HEK293T (cell line): ENCODE data around the gene EFNA5.

ENCODE experiments used
- ARNT ChIP-seq: fragments of 450-650 bp; IDR thresholded peaks from 2 replicates; pipeline ENCODE4 v1.6.1; 2017; ENCODE audit warnings: mild to moderate bottlenecking
- BHLHE40 ChIP-seq: fragments of 450-650 bp; IDR thresholded peaks from 2 replicates; pipeline ENCODE4 v1.6.1; 2016; ENCODE audit warnings: mild to moderate bottlenecking, moderate library complexity, borderline replicate concordance
- FOXA1 ChIP-seq: fragments of 450-650 bp; IDR thresholded peaks from 2 replicates; pipeline ENCODE4 v1.6.1; 2016; ENCODE audit warnings: mild to moderate bottlenecking
- FOXK2 ChIP-seq: fragments of 450-650 bp; IDR thresholded peaks from 2 replicates; pipeline ENCODE4 v1.6.1; 2016; ENCODE audit warnings: mild to moderate bottlenecking
- FOXM1 ChIP-seq: fragments of 450-650 bp; IDR thresholded peaks from 2 replicates; pipeline ENCODE4 v1.6.1; 2017; ENCODE audit warnings: mild to moderate bottlenecking, borderline replicate concordance
- L3MBTL2 ChIP-seq: fragments of 450-650 bp; conservative IDR thresholded peaks from 2 replicates; pipeline ENCODE4 v1.6.1; 2016; ENCODE audit warnings: mild to moderate bottlenecking
- LEF1 ChIP-seq: fragments of 450-650 bp; IDR thresholded peaks from 2 replicates; pipeline ENCODE4 v1.6.1; 2017; ENCODE audit warnings: mild to moderate bottlenecking, borderline replicate concordance
- SP1 ChIP-seq: fragments of 450-650 bp; IDR thresholded peaks from 2 replicates; pipeline ENCODE4 v1.6.1; 2017
- SUZ12 ChIP-seq: fragments of 450-650 bp; IDR thresholded peaks from 2 replicates; pipeline ENCODE4 v1.6.1; 2016; ENCODE audit warnings: mild to moderate bottlenecking
- TF ChIP-seq, protein P1 (sequence below): fragments of 450-650 bp; IDR thresholded peaks from 2 replicates; pipeline ENCODE4 v1.6.1; 2016

GRCh38 chr5:107499776-107500175 is 171.0 kb downstream of the EFNA5 start:
- no peak for TF ChIP-seq SP1
- no peak for TF ChIP-seq LEF1
- TF ChIP-seq ARNT: no peak
- no peak for TF ChIP-seq FOXM1
- no peak for TF ChIP-seq SUZ12
- TF ChIP-seq BHLHE40: no peak
- TF ChIP-seq FOXA1: no peak
- TF ChIP-seq FOXK2: no peak
- TF ChIP-seq, protein P1, sequence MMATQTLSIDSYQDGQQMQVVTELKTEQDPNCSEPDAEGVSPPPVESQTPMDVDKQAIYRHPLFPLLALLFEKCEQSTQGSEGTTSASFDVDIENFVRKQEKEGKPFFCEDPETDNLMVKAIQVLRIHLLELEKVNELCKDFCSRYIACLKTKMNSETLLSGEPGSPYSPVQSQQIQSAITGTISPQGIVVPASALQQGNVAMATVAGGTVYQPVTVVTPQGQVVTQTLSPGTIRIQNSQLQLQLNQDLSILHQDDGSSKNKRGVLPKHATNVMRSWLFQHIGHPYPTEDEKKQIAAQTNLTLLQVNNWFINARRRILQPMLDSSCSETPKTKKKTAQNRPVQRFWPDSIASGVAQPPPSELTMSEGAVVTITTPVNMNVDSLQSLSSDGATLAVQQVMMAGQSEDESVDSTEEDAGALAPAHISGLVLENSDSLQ: no peak
- no peak for TF ChIP-seq L3MBTL2
